DMS 273 treated with DMSO at 0.1 percent for 48 hours (cell line): ENCODE data around the gene RPN2.

Source experiments
- DNase-seq: peaks from one replicate; lab custom pipeline; 2025; lab: John Stamatoyannopoulos, UW

Gene RPN2

GRCh38 chr20:37185686-37186085 lies 6.6 kb downstream of the RPN2 start:
- no peak for DNase-seq

DNA sequence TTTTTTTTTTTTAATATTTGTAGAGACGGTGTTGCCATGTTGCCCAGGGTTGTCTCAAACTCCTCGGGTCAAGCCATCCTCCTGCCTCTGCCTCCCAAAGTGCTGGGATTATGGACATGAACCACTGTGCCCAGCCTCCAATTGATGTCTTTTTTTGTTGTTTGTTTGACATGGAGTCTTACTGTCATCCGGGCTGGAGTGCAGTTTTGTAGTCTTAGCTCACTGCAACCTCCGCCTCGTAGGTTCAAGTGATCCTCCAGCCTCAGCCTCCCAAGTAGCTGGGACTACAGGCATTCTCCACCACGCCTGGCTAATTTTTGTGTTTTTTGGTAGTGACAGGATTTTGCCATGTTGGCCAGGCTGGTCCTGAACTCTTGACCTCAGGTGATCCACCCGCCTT lies 9.7 kb downstream of the RPN2 start:
- DNase-seq: no peak

- no peak for DNase-seq
Observed at GRCh38 chr20:37189416-37190016, 10.4 kb downstream of the RPN2 start.

DNA sequence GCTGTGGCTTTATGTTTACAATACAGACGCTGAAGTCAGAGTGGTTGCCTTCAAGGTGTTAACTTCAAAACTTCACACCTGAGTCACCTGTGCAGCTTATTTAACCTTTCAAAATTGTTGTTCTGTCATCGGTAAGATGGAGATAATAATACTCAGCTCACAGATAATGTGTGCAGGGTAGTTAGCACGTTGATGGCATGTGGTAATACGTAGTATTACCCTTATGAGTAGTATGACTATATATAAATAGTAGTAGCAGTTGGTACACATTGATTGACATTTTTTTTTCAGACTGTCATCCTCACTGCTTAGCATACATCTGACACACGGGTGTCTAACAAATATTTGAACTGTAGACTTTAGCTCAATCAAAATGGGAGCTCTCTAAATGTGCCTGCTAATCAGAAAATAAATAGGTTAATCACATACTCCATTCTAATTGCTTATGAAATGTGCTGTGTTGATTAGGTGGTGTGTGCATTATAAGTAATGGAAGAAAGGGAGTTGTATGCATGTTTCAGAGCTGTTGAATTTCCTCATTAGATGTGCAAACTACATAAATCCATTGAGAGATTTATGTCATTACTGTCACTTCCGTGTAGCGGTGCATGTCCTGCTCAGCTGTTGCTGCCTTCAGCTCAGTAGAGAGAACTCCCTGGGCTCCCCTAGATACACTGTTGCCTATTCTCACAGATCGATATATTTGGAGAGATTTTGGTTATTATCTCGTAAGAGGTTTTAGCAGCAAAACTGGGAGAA lies 11.4 kb downstream of the RPN2 start:
- DNase-seq: no peak

GRCh38 chr20:37192137-37192854 lies 13.2 kb downstream of the RPN2 start:
- DNase-seq: peak; percentile 77

DNA sequence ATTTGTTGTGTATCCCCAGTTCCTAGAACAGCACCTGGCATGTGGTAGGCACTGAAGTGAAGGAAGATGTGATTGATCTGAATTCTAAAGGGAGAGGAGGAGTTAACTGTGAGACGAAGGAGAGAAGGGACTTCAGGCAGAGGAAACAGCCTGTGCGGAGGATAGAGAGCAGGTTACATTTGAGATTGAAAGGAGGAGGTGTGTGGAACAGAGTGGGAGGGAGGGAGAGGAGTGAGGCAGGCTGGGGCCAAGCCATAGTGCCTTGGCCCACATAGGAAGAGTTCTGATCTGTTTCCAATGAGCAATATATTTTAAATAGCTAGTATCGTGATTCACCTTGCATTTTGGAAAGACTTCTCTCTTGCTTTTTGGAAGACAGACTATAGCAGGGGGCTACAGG lies 14.1 kb downstream of the RPN2 start:
- no peak for DNase-seq

DNA sequence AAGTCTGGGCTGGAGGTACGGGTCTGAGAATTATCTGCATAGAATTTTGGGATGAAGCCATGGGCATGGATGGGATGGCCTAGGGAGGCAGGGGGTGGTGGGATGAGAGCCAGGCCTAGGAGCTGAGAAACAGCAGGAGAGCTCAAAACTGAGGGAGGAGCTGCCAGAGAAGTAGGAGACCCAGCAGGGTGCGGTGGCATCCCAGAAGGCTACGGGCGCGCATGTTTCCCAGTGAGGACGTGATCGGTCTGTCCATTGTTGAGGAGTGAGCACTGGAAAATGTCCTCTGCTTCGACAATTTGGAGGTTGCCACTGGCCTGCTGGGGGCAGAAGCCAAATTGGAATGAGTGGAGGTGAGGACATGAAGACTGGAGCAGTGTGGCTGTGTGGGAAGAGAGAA lies 14.7 kb downstream of the RPN2 start:
- no peak for DNase-seq

- DNase-seq: no peak
Observed at GRCh38 chr20:37194621-37195417, 15.7 kb downstream of the RPN2 start.

GRCh38 chr20:37198932-37199660 lies 20.0 kb downstream of the RPN2 start:
- no peak for DNase-seq

DNA sequence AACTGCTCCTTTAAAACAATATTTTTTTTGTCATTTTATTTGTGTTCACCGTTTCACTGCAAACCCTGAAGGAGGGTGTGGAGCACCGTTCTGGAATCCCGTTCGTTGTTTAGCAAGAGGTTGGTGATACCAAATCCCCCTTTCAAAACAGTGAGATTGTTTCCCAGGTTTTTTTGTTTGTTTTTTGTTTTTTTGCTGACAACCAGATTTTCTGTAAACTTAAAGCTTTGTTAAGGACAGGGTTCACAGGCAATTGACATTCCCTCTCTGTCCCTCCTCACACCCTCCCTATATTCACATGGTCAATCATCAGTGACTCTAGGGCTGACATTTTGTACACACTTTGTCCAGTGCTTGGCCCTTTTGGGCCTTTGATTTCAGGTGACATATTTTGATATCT lies 21.2 kb downstream of the RPN2 start:
- DNase-seq: no peak

DNA sequence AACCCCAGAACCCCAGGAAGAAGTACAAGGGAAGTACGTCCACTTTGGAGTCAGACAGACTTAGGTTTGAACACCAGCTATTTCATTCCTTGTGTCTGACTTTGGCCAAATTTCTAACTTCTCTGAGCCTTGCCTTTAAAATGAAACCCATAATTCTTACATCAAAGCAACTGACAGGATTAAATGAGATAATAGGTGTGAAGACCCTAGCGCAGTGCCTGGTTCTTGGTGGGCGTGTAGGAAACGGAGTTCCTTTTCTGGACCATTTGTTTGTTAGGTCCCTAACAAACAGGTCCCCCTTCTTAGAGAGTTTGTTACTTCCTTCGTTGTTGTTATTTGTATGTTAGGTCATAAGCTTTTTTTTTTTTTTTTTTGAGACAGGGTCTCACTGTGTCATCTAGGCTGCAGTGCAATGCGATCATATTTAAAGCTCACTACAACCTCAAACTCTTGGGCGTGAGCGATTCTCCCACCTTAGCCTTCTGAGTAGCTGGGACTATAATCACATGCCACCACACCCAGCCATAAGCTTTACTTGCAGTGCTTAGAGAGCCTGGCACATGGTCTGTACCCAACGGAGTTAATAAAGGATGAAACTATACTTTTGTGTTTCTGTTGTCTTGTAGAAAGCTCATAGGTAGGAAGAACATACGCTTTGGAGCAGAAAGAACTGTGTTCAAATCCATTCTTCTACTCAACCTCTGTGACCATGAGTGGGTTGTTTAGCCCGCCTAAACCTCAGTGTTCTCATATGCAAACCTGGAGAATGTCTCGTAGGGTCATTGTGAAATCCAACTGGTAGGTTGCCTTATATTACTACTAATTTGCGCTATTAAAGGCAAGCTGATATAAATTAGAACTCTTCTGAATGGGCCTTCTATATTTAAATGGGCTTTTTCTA lies 22.0 kb downstream of the RPN2 start:
- no peak for DNase-seq

- no peak for DNase-seq
Observed at GRCh38 chr20:37201827-37202162, 22.7 kb downstream of the RPN2 start.

DNA sequence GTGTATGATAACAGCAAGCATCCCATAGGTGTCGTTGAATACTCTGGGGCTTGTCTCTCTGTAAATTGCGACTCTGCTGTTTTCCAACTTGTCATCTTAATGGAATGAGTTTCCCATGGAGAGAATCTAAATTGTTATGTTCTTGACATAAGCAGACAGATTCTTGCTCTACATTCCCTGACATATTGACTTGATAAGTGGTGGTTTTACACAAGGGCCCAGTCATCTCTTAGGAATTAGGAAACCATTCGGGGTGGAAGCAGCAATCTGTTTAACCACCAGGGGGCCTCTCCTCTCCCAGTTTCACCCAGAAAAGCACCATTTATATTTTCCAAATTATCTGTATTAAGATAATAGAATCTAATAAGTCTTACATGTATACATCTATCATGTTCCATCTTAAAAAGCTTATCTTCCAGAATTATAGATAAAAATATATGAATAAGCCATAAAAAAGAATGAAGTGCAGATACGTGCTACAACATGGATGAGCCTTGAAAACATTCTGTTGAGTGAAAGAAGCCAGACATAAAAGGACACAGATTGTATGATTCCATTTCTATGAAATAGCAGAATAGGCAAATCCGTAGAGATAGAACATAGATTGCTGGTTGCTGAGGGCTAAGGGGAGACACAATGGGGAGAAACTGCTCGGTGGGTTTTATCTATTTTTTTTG lies 23.3 kb downstream of the RPN2 start:
- no peak for DNase-seq

DNA sequence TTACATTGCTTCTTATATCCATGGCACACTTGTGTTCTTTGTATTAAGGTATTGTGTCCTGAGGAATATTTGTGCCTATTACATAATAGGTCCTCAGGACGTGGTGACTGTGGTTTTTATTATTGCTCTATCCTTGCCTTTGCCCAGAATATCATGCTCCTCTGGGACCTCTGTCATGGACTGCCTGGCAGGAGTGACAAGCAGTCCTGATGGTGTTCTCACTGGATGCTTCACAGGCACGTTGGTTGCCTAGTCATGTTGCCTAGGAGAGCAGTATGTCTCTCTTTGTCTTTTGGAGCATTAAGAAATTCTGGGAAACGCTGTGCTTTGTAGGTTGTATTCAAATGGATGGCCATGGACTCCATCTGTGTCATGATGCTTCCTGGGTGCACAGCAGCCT lies 24.9 kb downstream of the RPN2 start:
- no peak for DNase-seq

DNA sequence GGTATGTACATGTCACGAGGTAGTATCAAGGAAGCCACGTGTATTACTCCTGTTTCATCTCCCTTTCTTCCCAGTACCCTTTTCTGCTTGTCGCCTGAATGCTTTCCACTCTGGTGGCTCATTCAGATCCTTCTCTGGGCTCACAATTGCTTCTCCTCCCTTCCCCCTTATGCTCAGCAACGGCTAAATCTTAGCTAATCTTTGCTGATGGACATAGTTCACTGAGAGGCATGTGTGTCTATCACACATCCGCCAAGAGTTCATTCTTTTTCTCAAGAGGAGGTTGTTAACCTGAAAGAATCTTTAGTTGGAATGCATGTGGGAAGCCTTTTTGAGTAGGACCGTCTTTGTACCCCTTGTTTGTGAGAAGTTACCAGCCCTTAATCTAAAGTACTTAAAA lies 26.0 kb downstream of the RPN2 start:
- DNase-seq: no peak

DNA sequence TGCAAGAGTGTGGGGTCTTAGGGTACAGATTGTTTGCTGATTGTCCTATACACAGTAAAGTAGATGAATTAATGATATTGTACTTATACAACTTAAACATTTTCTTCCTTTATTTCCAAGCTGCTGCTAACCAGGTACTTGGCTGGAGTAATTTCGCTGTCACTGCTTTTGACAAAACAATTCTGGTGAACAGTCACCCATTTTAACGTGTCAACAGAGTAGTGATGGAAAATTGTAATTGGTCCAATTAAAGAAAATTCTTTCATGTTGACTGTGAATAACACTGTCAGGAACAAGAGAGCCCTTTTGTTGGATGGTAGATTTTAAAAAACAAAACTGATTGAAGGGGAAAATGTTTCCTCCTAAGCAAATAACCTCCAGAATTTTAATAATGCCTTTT lies 26.7 kb downstream of the RPN2 start:
- DNase-seq: no peak

GRCh38 chr20:37207171-37207570 lies 28.0 kb downstream of the RPN2 start:
- DNase-seq: no peak

- no peak for DNase-seq
Observed at GRCh38 chr20:37209193-37209592, 30.1 kb downstream of the RPN2 start.

GRCh38 chr20:37209661-37210314 lies 30.7 kb downstream of the RPN2 start:
- DNase-seq: no peak

DNA sequence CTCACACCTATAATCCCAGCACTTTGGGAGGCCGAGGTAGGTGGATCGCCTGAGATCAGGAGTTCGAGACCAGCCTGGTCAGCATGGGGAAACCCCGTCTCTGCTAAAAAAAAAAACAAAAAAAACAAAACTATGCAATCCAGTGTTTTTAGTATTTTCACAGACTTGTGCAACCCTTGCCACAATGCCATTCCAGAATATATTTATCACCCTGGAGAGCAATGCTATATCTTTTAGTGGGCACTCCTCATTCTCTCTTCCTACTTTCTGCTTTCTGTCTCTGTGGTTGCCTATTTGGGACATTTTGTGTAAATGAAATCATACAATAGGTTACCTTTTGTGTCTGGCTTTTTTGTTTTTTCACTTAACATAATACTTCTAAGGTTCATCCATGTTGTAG lies 39.3 kb downstream of the RPN2 start:
- DNase-seq: no peak
